ENCODE data around the gene SH3PXD2B.
A peak's percentile ranks its signal among the peaks of the same experiment; 100 is the strongest.
"Not testable (repeated sequence)": the region's sequence is repeated elsewhere in the genome, so short reads cannot be mapped to it uniquely, and the experiment has no call there.

Gene SH3PXD2B

GRCh38 chr5:172288465-172288864 lies 165.9 kb downstream of the SH3PXD2B start:
- no peak for DNase-seq

GRCh38 chr5:172287140-172287539 lies 167.2 kb downstream of the SH3PXD2B start:
- DNase-seq: not testable (repeated sequence)

GRCh38 chr5:172285226-172286143 lies 168.8 kb downstream of the SH3PXD2B start:
- no peak for DNase-seq

- no peak for DNase-seq
Observed at GRCh38 chr5:172284611-172284980, 169.7 kb downstream of the SH3PXD2B start.

GRCh38 chr5:172283862-172284610 lies 170.3 kb downstream of the SH3PXD2B start:
- peak; percentile 32 for DNase-seq

GRCh38 chr5:172283020-172283861 lies 171.1 kb downstream of the SH3PXD2B start, which contains the start of gene UBTD2:
UBTD2 (minus strand) TSS chr5:172283764; CDS start chr5:172283665, 99 bp downstream.
- DNase-seq: peak; percentile 36

- DNase-seq: no peak
Observed at GRCh38 chr5:172282272-172283019, 171.9 kb downstream of the SH3PXD2B start.

GRCh38 chr5:172281346-172281745 lies 173.0 kb downstream of the SH3PXD2B start:
- no peak for DNase-seq

GRCh38 chr5:172280929-172281328 lies 173.4 kb downstream of the SH3PXD2B start:
- DNase-seq: no peak

- no peak for DNase-seq
Observed at GRCh38 chr5:172280317-172280716, 174.0 kb downstream of the SH3PXD2B start.

GRCh38 chr5:172278356-172278755 lies 176.0 kb downstream of the SH3PXD2B start:
- no peak for DNase-seq

GRCh38 chr5:172276214-172276613 lies 178.1 kb downstream of the SH3PXD2B start:
- DNase-seq: no peak

Measured in NCI-H526 treated with DMSO at 0.1 percent for 48 hours (cell line).